GM19328 (cell line): Measurements from ENCODE around the gene IL1RAP.

Source experiments
- ATAC-seq: cut with Tn5 transposase; IDR thresholded peaks from one replicate; pipeline ENCODE4 v1.9.1; 2021; ENCODE audit warnings: mild to moderate bottlenecking, moderate library complexity; ENCODE audit not compliant: unreplicated experiment

Gene IL1RAP

DNA sequence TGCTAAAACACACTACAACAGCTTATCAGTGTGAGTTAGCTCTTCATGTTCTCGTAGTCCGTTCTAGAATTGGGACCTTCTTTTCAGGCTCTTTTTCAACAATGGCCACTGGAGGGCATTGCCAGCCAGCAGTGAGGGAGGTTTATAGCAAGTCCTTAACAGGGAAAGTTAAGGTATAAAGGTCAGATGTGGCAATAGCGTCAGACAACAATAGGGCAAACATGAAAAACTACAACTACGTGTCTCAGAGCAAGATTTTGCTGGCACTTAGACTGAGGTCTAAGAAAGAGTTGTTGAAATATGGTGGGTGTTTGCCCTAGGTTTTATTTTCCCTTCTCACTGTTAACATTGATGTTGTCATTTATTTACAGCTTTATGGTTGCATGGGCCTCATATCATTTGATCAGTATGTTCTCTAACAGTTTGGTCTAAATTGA, 187.2 kb downstream of the IL1RAP start:
- ATAC-seq, result no peak

DNA sequence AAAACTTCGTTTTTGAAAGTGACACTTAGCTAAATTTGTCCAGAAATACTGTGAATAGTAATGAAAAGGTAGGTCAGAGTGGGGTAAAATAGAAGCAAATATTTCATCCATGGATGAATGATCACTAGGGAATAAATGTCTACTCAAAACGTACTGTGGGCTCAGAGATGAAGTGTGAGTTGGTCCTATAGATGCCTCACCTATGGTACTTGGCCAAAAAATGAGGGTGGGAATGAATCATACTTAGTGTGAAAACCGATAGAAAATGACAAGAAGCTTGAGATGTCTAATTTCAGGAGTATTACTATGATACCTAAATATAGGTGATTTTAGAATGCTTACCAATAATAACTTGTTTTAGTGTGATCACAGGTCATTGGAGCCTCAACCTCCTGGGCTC, 192.7 kb downstream of the IL1RAP start:
- ATAC-seq, result no peak
